ACC112 (cell line): ENCODE data around the gene NUDCD2.
A peak's percentile ranks its signal among the peaks of the same experiment; 100 is the strongest.
"Not testable (repeated sequence)": the region's sequence is repeated elsewhere in the genome, so short reads cannot be mapped to it uniquely, and the experiment has no call there.

Experiments
- H2AFZ ChIP-seq: fragments of 200-600 bp; sonication (generic); one replicate; pipeline ENCODE4 v1.6.0; 2017; ENCODE audit warnings: antibody characterized with exemption, low read length; ENCODE audit not compliant: unreplicated experiment
- H3K27ac ChIP-seq: fragments of 200-600 bp; sonication (generic); 2 replicates; pipeline ENCODE4 v1.5.1; 2014; ENCODE audit warnings: low read depth, mild to moderate bottlenecking, antibody characterized with exemption, low read length, moderate library complexity
- H3K27me3 ChIP-seq: fragments of 200-600 bp; sonication (generic); 2 replicates; pipeline ENCODE4 v1.6.1; 2014; ENCODE audit warnings: mild to moderate bottlenecking, antibody characterized with exemption, low read length, moderate library complexity, mixed read lengths; ENCODE audit not compliant: insufficient read depth
- H3K36me3 ChIP-seq: fragments of 200-600 bp; sonication (generic); 2 replicates; pipeline ENCODE4 v1.6.1; 2016; ENCODE audit warnings: mild to moderate bottlenecking, antibody characterized with exemption, low read length, moderate library complexity, mixed read lengths; ENCODE audit not compliant: insufficient read depth
- H3K4me1 ChIP-seq: fragments of 200-600 bp; sonication (generic); one replicate; pipeline ENCODE4 v1.6.1; 2016; ENCODE audit warnings: low read length, mixed read lengths; ENCODE audit not compliant: insufficient read depth, unreplicated experiment, control insufficient read depth
- H3K4me3 ChIP-seq: fragments of 200-600 bp; sonication (generic); 2 replicates; pipeline ENCODE4 v1.5.1; 2014; ENCODE audit warnings: mild to moderate bottlenecking, low read depth, low read length
- H3K79me2 ChIP-seq: fragments of 200-600 bp; sonication (generic); one replicate; pipeline ENCODE4 v1.6.0; 2016; ENCODE audit warnings: low read length; ENCODE audit not compliant: control insufficient read depth, unreplicated experiment, insufficient read depth

The NUDCD2 gene

GRCh38 chr5:163463063-163463435, 3.1 kb upstream of the NUDCD2 start:
- H3K79me2 ChIP-seq = peaks cover 51% of the 10 kb centered on the region
- peak overlapping the region; percentile 60 for H2AFZ ChIP-seq
- H3K27me3 ChIP-seq = no peaks in the 10 kb centered on the region
- peak overlapping the region; percentile 86 for H3K4me3 ChIP-seq
- H3K27ac ChIP-seq = peak overlapping the region; percentile 87
- peaks cover 12% of the 10 kb centered on the region for H3K36me3 ChIP-seq
- H3K4me1 ChIP-seq = peaks cover 16% of the 10 kb centered on the region

DNA sequence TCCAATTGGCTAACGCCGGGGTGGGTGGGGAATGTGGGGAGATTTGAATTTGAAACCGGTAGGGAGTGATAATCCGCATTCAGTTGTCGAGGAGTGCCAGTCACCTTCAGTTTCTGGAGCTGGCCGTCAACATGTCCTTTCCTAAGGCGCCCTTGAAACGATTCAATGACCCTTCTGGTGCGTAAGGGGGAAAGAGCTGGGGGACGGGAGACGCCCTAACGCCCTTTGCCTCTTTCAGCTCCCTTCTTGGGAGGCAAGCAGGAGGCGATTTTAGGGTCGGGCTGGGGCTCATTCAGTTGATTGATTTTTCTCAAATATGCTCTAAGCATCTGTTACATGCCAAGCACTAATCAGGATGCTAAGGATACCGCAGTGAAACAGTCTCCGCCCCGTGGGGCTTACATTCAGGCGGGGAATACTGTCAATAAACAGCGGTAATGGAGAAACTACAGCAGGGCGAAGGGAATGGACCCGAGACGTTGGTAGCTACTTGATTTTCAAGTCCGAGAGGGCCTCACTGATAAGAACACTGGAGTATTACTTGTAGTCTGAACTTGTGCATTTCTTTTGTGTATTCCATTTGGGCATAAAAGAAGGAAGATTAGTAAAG, 765 bp upstream of the NUDCD2 start, which contains the start of gene HMMR:
HMMR (plus strand) TSS at position 71 of the 610 bp plus-strand sequence; CDS start at position 132, 61 bp downstream.
- H2AFZ ChIP-seq = peak within 1 kb of the TSS; percentile 44

GRCh38 chr5:163459462-163459818, 462 bp downstream of the NUDCD2 start:
- Histone ChIP-seq H3K4me3 (peak overlapping the region; percentile 83), H3K27ac (peak overlapping the region; percentile 98), H2AFZ (peak overlapping the region; percentile 19), H3K36me3 (peaks cover under 1% of the 10 kb centered on the region; the same call in 1 of the 2 replicates), H3K79me2 (peaks cover 51% of the 10 kb centered on the region), H3K27me3 (no peaks in the 10 kb centered on the region), H3K4me1 (peaks cover 20% of the 10 kb centered on the region)

More for the DNA sequence above, 765 bp upstream of the NUDCD2 start, which contains the start of gene HMMR:
- Histone ChIP-seq H3K4me3 (peak within 1 kb of the TSS; percentile 86), H3K27ac (peak within 1 kb of the TSS; percentile 98), H3K4me1 (peaks cover 20% of the 10 kb centered on the region), H3K79me2 (peaks cover 57% of the 10 kb centered on the region), H3K27me3 (no peaks in the 10 kb centered on the region), H3K36me3 (peaks cover 7% of the 10 kb centered on the region)

- no peaks in the 10 kb centered on the region for H3K27me3 ChIP-seq
- peaks cover 47% of the 10 kb centered on the region for H3K79me2 ChIP-seq
- no peaks in the 10 kb centered on the region; the same call in 1 of the 2 replicates for H3K36me3 ChIP-seq
- peaks cover 20% of the 10 kb centered on the region for H3K4me1 ChIP-seq
- H2AFZ ChIP-seq = no peak overlapping the region
- peak overlapping the region; percentile 83 for H3K4me3 ChIP-seq
- H3K27ac ChIP-seq = peak overlapping the region; percentile 98
Observed at GRCh38 chr5:163458778-163459385, 1.0 kb downstream of the NUDCD2 start.

- no peaks in the 10 kb centered on the region for H3K27me3 ChIP-seq
- peaks cover 8% of the 10 kb centered on the region for H3K4me1 ChIP-seq
- peaks cover 30% of the 10 kb centered on the region for H3K79me2 ChIP-seq
- no peaks in the 10 kb centered on the region; the same call in 1 of the 2 replicates for H3K36me3 ChIP-seq
- no peak overlapping the region for H2AFZ ChIP-seq
- H3K4me3 ChIP-seq = no peak overlapping the region
- no peak overlapping the region for H3K27ac ChIP-seq
Observed at GRCh38 chr5:163456840-163457239, 3.1 kb downstream of the NUDCD2 start.

GRCh38 chr5:163456029-163456589, 3.8 kb downstream of the NUDCD2 start:
- no peak overlapping the region for H2AFZ ChIP-seq
- H3K4me3 ChIP-seq = peak overlapping the region; percentile 9; the same call in 1 of the 2 replicates
- H3K4me1 ChIP-seq = peaks cover 8% of the 10 kb centered on the region
- H3K27ac ChIP-seq = no peak overlapping the region
- H3K36me3 ChIP-seq = no peaks in the 10 kb centered on the region; the same call in 1 of the 2 replicates
- peaks cover 27% of the 10 kb centered on the region for H3K79me2 ChIP-seq
- H3K27me3 ChIP-seq = no peaks in the 10 kb centered on the region

DNA sequence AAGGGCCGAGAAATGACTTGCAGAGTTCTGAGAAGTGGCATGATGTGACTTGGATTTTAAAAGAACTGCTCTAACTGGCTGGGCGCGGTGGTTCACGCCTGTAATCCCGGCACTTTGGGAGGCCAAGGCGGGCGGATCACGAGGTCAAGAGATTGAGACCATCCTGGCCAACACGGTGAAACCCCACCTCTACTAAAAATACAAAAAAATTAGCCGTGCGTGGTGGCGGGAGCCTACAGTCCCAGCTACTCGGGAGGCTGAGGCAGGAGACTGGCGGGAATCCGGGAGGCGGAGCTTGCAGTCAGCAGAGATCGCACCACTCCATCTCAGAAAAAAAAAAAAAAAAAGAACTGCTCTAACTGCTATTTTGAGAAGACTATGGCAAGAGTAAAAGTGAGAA, 4.5 kb downstream of the NUDCD2 start:
- H2AFZ ChIP-seq, H3K27ac ChIP-seq, H3K36me3 ChIP-seq: not testable (repeated sequence)

GRCh38 chr5:163453705-163454104, 6.2 kb downstream of the NUDCD2 start:
- Histone ChIP-seq H2AFZ (no peak overlapping the region), H3K27ac (no peak overlapping the region), H3K36me3 (peaks cover 9% of the 10 kb centered on the region), H3K27me3 (no peaks in the 10 kb centered on the region), H3K4me3 (no peak overlapping the region), H3K79me2 (peaks cover 11% of the 10 kb centered on the region), H3K4me1 (peaks cover 8% of the 10 kb centered on the region)

More for the DNA sequence above, 4.5 kb downstream of the NUDCD2 start:
- not testable (repeated sequence) for H3K27me3 ChIP-seq, H3K4me3 ChIP-seq, H3K4me1 ChIP-seq
- peaks cover 22% of the 10 kb centered on the region for H3K79me2 ChIP-seq

DNA sequence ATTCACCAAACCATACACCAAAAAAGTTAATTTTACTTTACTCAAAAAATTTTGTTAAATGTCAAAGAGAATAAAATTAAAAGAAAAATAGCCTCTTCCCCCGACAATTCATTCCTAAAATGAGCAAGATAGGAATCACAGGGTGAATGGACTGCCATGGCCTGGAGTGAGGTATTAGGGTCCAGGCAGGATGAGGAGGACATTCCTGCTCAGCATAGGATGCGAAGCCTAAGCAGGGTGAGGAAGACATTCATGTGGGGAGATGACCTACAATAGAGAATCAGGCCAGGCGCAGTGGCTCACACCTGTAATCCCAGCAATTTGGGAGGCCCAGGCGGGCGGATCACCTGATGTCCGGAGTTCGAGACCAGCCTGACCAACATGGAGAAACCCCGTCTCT, 8.4 kb downstream of the NUDCD2 start:
- Histone ChIP-seq H2AFZ (no peak overlapping the region), H3K4me3 (no peak overlapping the region), H3K36me3 (peaks cover 24% of the 10 kb centered on the region), H3K27me3 (no peaks in the 10 kb centered on the region), H3K4me1 (peaks cover 7% of the 10 kb centered on the region), H3K79me2 (no peaks in the 10 kb centered on the region), H3K27ac (no peak overlapping the region)

GRCh38 chr5:163448491-163448890, 11.4 kb downstream of the NUDCD2 start:
- H3K27ac ChIP-seq = no peak overlapping the region
- no peaks in the 10 kb centered on the region for H3K79me2 ChIP-seq
- H3K27me3 ChIP-seq = no peaks in the 10 kb centered on the region
- H3K4me3 ChIP-seq = no peak overlapping the region
- no peak overlapping the region for H2AFZ ChIP-seq
- H3K36me3 ChIP-seq = peaks cover 43% of the 10 kb centered on the region
- peaks cover 1% of the 10 kb centered on the region for H3K4me1 ChIP-seq

GRCh38 chr5:163447875-163448274, 12.0 kb downstream of the NUDCD2 start:
- H3K36me3 ChIP-seq = peaks cover 46% of the 10 kb centered on the region
- no peaks in the 10 kb centered on the region for H3K4me1 ChIP-seq
- no peak overlapping the region for H2AFZ ChIP-seq
- no peak overlapping the region for H3K27ac ChIP-seq
- no peaks in the 10 kb centered on the region for H3K27me3 ChIP-seq
- H3K79me2 ChIP-seq = no peaks in the 10 kb centered on the region
- no peak overlapping the region for H3K4me3 ChIP-seq
